ENCODE results near the gene BCL2L2. TPM values are rescaled to one million over a fixed set of nuclear protein-coding genes. Genes with fewer than 3 reads are reported as not detected.
A peak's percentile ranks its signal among the peaks of the same experiment; 100 is the strongest.

The BCL2L2 gene
- polyA plus RNA-seq, 1 donor (not counting 4 experiments of a cell fraction or from before 2014, with no cell fraction given): 33.9 TPM

DNA sequence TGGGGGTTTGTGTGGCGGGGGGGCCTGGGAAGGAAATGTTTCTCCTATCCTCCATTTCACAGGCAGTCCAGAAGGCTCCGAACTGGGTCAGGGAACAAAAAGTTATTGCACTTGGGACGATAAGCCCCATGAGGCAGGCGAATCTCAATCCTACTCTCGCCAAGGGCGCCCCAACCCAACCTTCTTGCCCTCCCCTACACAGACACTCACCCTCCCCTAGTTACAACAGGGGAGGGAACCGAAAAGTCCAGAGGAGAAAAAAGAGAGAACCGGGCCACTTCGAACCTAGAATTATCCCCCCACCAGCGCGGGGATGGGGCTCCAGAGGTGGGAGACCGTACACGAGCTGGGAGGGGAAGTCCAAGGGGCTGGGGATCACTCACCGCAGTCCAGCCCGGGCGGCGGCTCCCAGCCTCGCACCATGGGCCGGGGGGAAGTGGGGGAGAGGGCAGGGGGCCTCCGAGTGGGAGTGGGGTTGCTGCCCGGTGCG, 21.1 kb upstream of the BCL2L2 start:
- H3K9me3 ChIP-seq (ENCODE audit: control insufficient read depth, low read depth, low read length): no peaks in the 10 kb centered on the region
- H3K27me3 ChIP-seq (ENCODE audit: control insufficient read depth, extremely low read depth, insufficient read depth, low read length): no peaks in the 10 kb centered on the region
- no peaks in the 10 kb centered on the region for H4K20me1 ChIP-seq (ENCODE audit: control insufficient read depth, extremely low read depth, insufficient read depth, low read length)
- FAIRE-seq: no peak
- peak overlapping the region; percentile 78 for H2AFZ ChIP-seq (ENCODE audit: control insufficient read depth, low read length)
- DNase-seq (ENCODE audit: low read depth, low spot score): no peak
- H3K9ac ChIP-seq (ENCODE audit: control insufficient read depth, extremely low read depth, insufficient read depth, low read length): peak overlapping the region; percentile 94
- H3K27ac ChIP-seq (ENCODE audit: control insufficient read depth, insufficient read depth, low read length): peak overlapping the region; percentile 95
- dilution Hi-C loops (cut with MboI; ENCODE audit: extremely low pct_ligation_motif_present, low sequenced_read_pairs): no loop called here
- no peaks in the 10 kb centered on the region for H3K9me1 ChIP-seq (ENCODE audit: control insufficient read depth, extremely low read depth, insufficient read depth, low read length)
- H3K4me1 ChIP-seq (ENCODE audit: control insufficient read depth, extremely low read depth, insufficient read depth, low read length): peaks cover 14% of the 10 kb centered on the region
- TF ChIP-seq EZH2 (IDR thresholded peaks at IDR 0.05; ENCODE audit: low read length) (no peak), CTCF (optimal IDR thresholded peaks at IDR 0.05 in 1 of 3, IDR thresholded peaks at IDR 0.05 in 1 of 3, conservative IDR thresholded peaks at IDR 0.05 in 1 of 3; ENCODE audit: extremely low read depth in 1 of 3, insufficient read depth in 2 of 3, low read length in 3 of 3) (no peak)
- peaks cover 43% of the 10 kb centered on the region for H3K79me2 ChIP-seq (ENCODE audit: control insufficient read depth, insufficient read depth, low read length)
- peak overlapping the region; percentile 77 to 97 (median 96) for H3K4me3 ChIP-seq (ENCODE audit: control insufficient read depth in 2 of 3, extremely low read depth in 1 of 3, insufficient read depth in 2 of 3, low read depth in 1 of 3, low read length in 3 of 3)
- H3K36me3 ChIP-seq (ENCODE audit: control insufficient read depth in 2 of 2, extremely low read depth in 1 of 2, insufficient read depth in 2 of 2, low read length in 2 of 2): peaks cover 6 to 7% of the 10 kb centered on the region in 2 experiments
- peak overlapping the region; percentile 94 for H3K4me2 ChIP-seq (ENCODE audit: control insufficient read depth, extremely low read depth, insufficient read depth, low read depth, low read length)

DNA sequence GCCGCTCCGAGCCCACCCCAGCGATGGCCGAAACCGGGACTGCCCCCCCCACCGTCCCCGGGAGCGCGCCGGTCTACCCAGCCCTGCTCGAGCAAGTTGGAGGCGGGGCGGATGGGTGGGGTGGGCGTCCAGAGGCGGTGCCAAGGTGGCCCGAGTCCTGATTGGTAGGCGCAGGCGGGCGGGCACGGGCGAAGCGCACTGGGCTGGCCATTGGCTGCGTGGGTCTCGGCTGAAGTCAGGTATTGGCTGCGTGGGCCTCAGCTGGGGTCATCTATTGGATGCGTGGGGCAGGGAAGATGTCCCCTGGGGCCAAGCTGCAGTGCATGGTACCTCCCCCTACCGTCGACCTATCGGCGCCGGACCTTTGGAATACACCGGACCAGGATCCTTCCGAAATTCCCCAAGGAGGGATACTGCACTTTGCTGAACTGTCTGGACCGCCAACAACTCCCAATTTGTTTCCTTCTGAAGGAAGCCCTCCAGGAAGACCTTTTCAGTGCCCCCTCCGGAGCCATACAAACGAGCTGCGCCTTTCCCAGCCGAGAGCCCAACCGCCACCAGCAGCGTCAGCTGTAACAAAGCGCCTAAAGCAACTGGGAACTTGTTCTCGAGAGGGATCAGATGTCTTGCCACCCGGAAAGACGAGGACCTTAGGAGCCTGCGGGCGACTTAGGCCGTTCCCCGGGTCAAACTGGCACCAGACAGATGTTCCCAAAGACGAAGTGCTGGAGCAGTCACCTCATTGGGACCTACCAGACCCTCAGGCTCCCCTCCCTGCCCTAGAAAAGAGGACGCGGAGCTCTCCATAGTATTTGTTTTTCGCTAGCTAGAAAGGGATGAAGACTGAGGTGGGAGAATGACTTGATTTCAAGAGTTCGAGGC, 20.4 kb upstream of the BCL2L2 start, which contains the start of gene HOMEZ:
Gene HOMEZ, minus strand, starts transcription at position 113 of the 882 bp plus-strand sequence. CDS start 180 bp downstream, outside the sequence.
- Histone ChIP-seq H3K9me3 (ENCODE audit: control insufficient read depth, low read depth, low read length) (no peaks in the 10 kb centered on the region), H3K27ac (ENCODE audit: control insufficient read depth, insufficient read depth, low read length) (peak within 1 kb of the TSS; percentile 95), H3K79me2 (ENCODE audit: control insufficient read depth, insufficient read depth, low read length) (peaks cover 40% of the 10 kb centered on the region), H2AFZ (ENCODE audit: control insufficient read depth, low read length) (peak within 1 kb of the TSS; percentile 91), H3K9me1 (ENCODE audit: control insufficient read depth, extremely low read depth, insufficient read depth, low read length) (no peaks in the 10 kb centered on the region), H4K20me1 (ENCODE audit: control insufficient read depth, extremely low read depth, insufficient read depth, low read length) (no peaks in the 10 kb centered on the region), H3K27me3 (ENCODE audit: control insufficient read depth, extremely low read depth, insufficient read depth, low read length) (no peaks in the 10 kb centered on the region), H3K9ac (ENCODE audit: control insufficient read depth, extremely low read depth, insufficient read depth, low read length) (peak within 1 kb of the TSS; percentile 94), H3K4me1 (ENCODE audit: control insufficient read depth, extremely low read depth, insufficient read depth, low read length) (peaks cover 14% of the 10 kb centered on the region), H3K4me3 (ENCODE audit: control insufficient read depth in 2 of 3, extremely low read depth in 1 of 3, insufficient read depth in 2 of 3, low read depth in 1 of 3, low read length in 3 of 3) (peak within 1 kb of the TSS; percentile 84 to 97 (median 96)), H3K4me2 (ENCODE audit: control insufficient read depth, extremely low read depth, insufficient read depth, low read depth, low read length) (peak within 1 kb of the TSS; percentile 94), H3K36me3 (ENCODE audit: control insufficient read depth in 2 of 2, extremely low read depth in 1 of 2, insufficient read depth in 2 of 2, low read length in 2 of 2) (peaks cover 5 to 7% of the 10 kb centered on the region in 2 experiments)
- FAIRE-seq (peak; percentile 69), DNase-seq (ENCODE audit: low read depth, low spot score) (peak; percentile 86)
- peak in 1 of 3 experiments; percentile 4 for TF ChIP-seq CTCF (optimal IDR thresholded peaks at IDR 0.05 in 1 of 3, IDR thresholded peaks at IDR 0.05 in 1 of 3, conservative IDR thresholded peaks at IDR 0.05 in 1 of 3; ENCODE audit: extremely low read depth in 1 of 3, insufficient read depth in 2 of 3, low read length in 3 of 3)
- no peak for TF ChIP-seq EZH2 (IDR thresholded peaks at IDR 0.05; ENCODE audit: low read length)
- dilution Hi-C loops (cut with MboI; ENCODE audit: extremely low pct_ligation_motif_present, low sequenced_read_pairs): no loop called here

All from keratinocyte (primary cell).